Panc1 (cell line): Measurements from ENCODE around the gene TMEM39A.

Experiments
- POLR2AphosphoS5 ChIP-seq: IDR thresholded peaks from 2 replicates; pipeline ENCODE4 v1.6.1; 2012; ENCODE audit warnings: mild to moderate bottlenecking, low read depth, low read length, moderate library complexity
- REST ChIP-seq, 2 experiments: IDR thresholded peaks; 2 replicates each; pipeline ENCODE4 v1.6.1; 2011 to 2012; ENCODE audit warnings: low read depth in 2 of 2, control low read depth in 1 of 2, low read length in 1 of 2, mild to moderate bottlenecking in 1 of 2, moderate library complexity in 1 of 2; ENCODE audit not compliant: insufficient read depth in 1 of 2
- SIN3A ChIP-seq: IDR thresholded peaks from 2 replicates; pipeline ENCODE4 v1.6.1; 2012; ENCODE audit warnings: low read depth, mild to moderate bottlenecking, low read length, moderate library complexity, borderline replicate concordance; ENCODE audit not compliant: insufficient read depth
- TF ChIP-seq, protein P1 (sequence below): fragments of 450-650 bp; IDR thresholded peaks from 2 replicates; pipeline ENCODE4 v1.5.1; 2017; ENCODE audit warnings: mild to moderate bottlenecking

DNA sequence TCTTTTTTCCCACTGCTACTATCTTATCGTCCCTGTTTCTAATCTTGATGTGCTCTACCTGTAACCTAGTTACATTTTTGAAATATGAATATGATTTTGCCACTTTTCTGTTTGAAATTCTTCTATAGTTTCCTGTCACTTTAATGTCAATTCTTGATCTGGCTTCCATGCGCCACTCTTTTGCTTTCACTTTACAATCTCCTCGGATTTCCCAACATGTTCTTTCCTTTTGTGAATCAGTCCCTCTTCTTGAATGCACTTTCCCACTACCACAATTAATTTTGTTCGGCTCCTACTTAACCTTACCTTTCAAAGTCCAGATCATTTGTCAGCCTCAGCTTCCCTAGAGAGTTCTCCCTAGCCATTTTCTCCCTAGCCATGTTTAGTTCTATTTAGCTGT, 43.2 kb upstream of the TMEM39A start:
- TF ChIP-seq, protein P1, sequence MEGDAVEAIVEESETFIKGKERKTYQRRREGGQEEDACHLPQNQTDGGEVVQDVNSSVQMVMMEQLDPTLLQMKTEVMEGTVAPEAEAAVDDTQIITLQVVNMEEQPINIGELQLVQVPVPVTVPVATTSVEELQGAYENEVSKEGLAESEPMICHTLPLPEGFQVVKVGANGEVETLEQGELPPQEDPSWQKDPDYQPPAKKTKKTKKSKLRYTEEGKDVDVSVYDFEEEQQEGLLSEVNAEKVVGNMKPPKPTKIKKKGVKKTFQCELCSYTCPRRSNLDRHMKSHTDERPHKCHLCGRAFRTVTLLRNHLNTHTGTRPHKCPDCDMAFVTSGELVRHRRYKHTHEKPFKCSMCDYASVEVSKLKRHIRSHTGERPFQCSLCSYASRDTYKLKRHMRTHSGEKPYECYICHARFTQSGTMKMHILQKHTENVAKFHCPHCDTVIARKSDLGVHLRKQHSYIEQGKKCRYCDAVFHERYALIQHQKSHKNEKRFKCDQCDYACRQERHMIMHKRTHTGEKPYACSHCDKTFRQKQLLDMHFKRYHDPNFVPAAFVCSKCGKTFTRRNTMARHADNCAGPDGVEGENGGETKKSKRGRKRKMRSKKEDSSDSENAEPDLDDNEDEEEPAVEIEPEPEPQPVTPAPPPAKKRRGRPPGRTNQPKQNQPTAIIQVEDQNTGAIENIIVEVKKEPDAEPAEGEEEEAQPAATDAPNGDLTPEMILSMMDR = no peak
- TF ChIP-seq SIN3A = no peak
- no peak for TF ChIP-seq REST (IDR thresholded peaks at IDR 0.05; ENCODE audit: insufficient read depth in 1 of 2, low read depth in 2 of 2, low read length in 1 of 2)
- TF ChIP-seq POLR2AphosphoS5 = no peak
